HCT116 (cell line): ENCODE results near the gene SLC38A8. TPM values are rescaled to one million over a fixed set of nuclear protein-coding genes. Genes with fewer than 3 reads are reported as not detected.

Experiments
- ATAC-seq: fragments of 200-7000 bp; cut with Tn5 transposase; 2 replicates; pipeline ENCODE4 v1.9.1; 2020; ENCODE audit warnings: mild to moderate bottlenecking, moderate library complexity
- BruUV-seq: library from RNA; stranded (reverse); fragments of 400-500 nt; replicated peaks from 2 replicates; lab custom pipeline; 2021; lab: Mats Ljungman, UMichigan
- CTCF ChIA-PET: fragments of 300-600 bp; sonication (Branson Sonifier 250); formaldehyde crosslinking; loops from one replicate; lab custom pipeline; 2021; ENCODE audit warnings: antibody characterized with exemption; lab: Charles Lee
- POLR2A ChIA-PET: fragments of 300-600, 350-600 bp; sonication (Branson Sonifier 250); formaldehyde crosslinking; loops from one replicate; lab custom pipeline; 2021; ENCODE audit warnings: antibody characterized with exemption; lab: Charles Lee
- RAD21 ChIA-PET, 2 experiments: fragments of 300-600 bp; sonication (Branson Sonifier 250); formaldehyde crosslinking; loops; one replicate each; lab custom pipeline; 2023; ENCODE audit warnings: low total read pairs in 2 of 2; ENCODE audit not compliant: uncharacterized antibody in 2 of 2, unreplicated experiment in 2 of 2, low non-redundant PET in 1 of 2; lab: Charles Lee
- DNase-seq: peaks from one replicate; pipeline ENCODE4 v3.0.0-alpha.2; 2010; ENCODE audit warnings: low read depth, low spot score
- H2AFZ ChIP-seq: fragments of 200-600 bp; shearing (Covaris generic), sonication (generic); 2 replicates; pipeline ENCODE4 v1.6.1; 2017; ENCODE audit warnings: low read depth, mixed run types, mixed read lengths, antibody characterized with exemption, low read length; ENCODE audit not compliant: poor library complexity, severe bottlenecking
- H3K27ac ChIP-seq: 2 replicates; pipeline ENCODE4 v1.5.1; 2012; ENCODE audit warnings: low read depth, low read length
- H3K27me3 ChIP-seq: fragments of 200-600 bp; sonication (generic); 2 replicates; pipeline ENCODE4 v1.6.1; 2016; ENCODE audit warnings: mixed run types, low read length, mixed read lengths; ENCODE audit not compliant: insufficient read depth
- H3K36me3 ChIP-seq, 2 experiments: fragments of 200-500 bp in 1 of 2; fragments of 200-600 bp in 1 of 2; sonication (Bioruptor generic) in 1 of 2; sonication (generic) in 1 of 2; 2 replicates each; pipeline versions ENCODE4 v1.5.1 to v1.6.1; 2014 to 2016; ENCODE audit warnings: low read length in 2 of 2, inconsistent platforms in 1 of 2, mixed read lengths in 1 of 2, mixed run types in 1 of 2; ENCODE audit not compliant: insufficient read depth in 2 of 2, control insufficient read depth in 1 of 2
- H3K4me1 ChIP-seq, 2 experiments: fragments of 200-600 bp in 1 of 2; sonication (generic) in 1 of 2; 2 replicates each; pipeline versions ENCODE4 v1.5.1 to v1.6.1; 2012 to 2017; ENCODE audit warnings: low read length in 2 of 2, inconsistent platforms in 1 of 2, mild to moderate bottlenecking in 1 of 2, mixed read lengths in 1 of 2, mixed run types in 1 of 2, moderate library complexity in 1 of 2; ENCODE audit not compliant: insufficient read depth in 2 of 2, control insufficient read depth in 1 of 2
- H3K4me2 ChIP-seq: fragments of 200-600 bp; sonication (generic); 2 replicates; pipeline ENCODE4 v1.6.1; 2017; ENCODE audit warnings: mixed run types, low read length, mixed read lengths
- H3K4me3 ChIP-seq, 2 experiments: fragments of 200-600 bp in 1 of 2; sonication (generic) in 1 of 2; replicated peaks in 1 of 2; 2 replicates each; pipeline ENCODE4 v1.5.1; 2011 to 2016; ENCODE audit warnings: low read length in 2 of 2, control low read depth in 1 of 2, low read depth in 1 of 2, mild to moderate bottlenecking in 1 of 2, mixed read lengths in 1 of 2, mixed run types in 1 of 2
- H3K79me2 ChIP-seq: fragments of 200-600 bp; sonication (generic); 2 replicates; pipeline ENCODE4 v1.6.1; 2017; ENCODE audit warnings: mild to moderate bottlenecking, mixed run types, low read length, moderate library complexity, mixed read lengths; ENCODE audit not compliant: insufficient read depth
- H3K9ac ChIP-seq: fragments of 200-600 bp; sonication (generic); 2 replicates; pipeline ENCODE4 v1.6.1; 2016; ENCODE audit warnings: low read length, mixed read lengths
- H3K9me2 ChIP-seq: fragments of 200-600 bp; sonication (generic), shearing (Covaris generic); 2 replicates; pipeline ENCODE4 v1.6.1; 2017; ENCODE audit warnings: mixed run types, mild to moderate bottlenecking, moderate library complexity; ENCODE audit not compliant: insufficient read depth
- H3K9me3 ChIP-seq, 2 experiments: fragments of 200-500 bp in 1 of 2; fragments of 200-600 bp in 1 of 2; sonication (Bioruptor generic) in 1 of 2; sonication (generic) in 1 of 2; 2 replicates each; pipeline ENCODE4 v1.6.1; 2014 to 2017; ENCODE audit warnings: low read length in 2 of 2, mixed read lengths in 2 of 2, inconsistent platforms in 1 of 2, low read depth in 1 of 2, mild to moderate bottlenecking in 1 of 2, mixed run types in 1 of 2, moderate library complexity in 1 of 2; ENCODE audit not compliant: control insufficient read depth in 1 of 2, insufficient read depth in 1 of 2
- H4K20me1 ChIP-seq: fragments of 200-600 bp; sonication (generic), shearing (Covaris generic); 2 replicates; pipeline ENCODE4 v1.6.1; 2017; ENCODE audit warnings: mixed run types, mild to moderate bottlenecking, moderate library complexity; ENCODE audit not compliant: insufficient read depth
- ATF3 ChIP-seq: IDR thresholded peaks from 2 replicates; pipeline ENCODE4 v1.6.1; 2012
- CEBPB ChIP-seq: IDR thresholded peaks from 2 replicates; pipeline ENCODE4 v1.6.1; 2012; ENCODE audit warnings: low read depth
- ELF1 ChIP-seq: IDR thresholded peaks from 2 replicates; pipeline ENCODE4 v1.6.1; 2012; ENCODE audit warnings: low read depth, borderline replicate concordance
- EZH2 ChIP-seq: fragments of 200-600 bp; sonication (generic); IDR thresholded peaks from 2 replicates; pipeline ENCODE4 v1.6.1; 2017; ENCODE audit warnings: antibody characterized with exemption, mixed run types
- EZH2phosphoT487 ChIP-seq: fragments of 200-600 bp; IDR thresholded peaks from 2 replicates; pipeline ENCODE4 v1.6.1; 2018; ENCODE audit warnings: antibody characterized with exemption, borderline replicate concordance
- JUND ChIP-seq: IDR thresholded peaks from 2 replicates; pipeline ENCODE4 v1.6.1; 2012
- MAX ChIP-seq: IDR thresholded peaks from 2 replicates; pipeline ENCODE4 v1.6.1; 2012
- POLR2A ChIP-seq: IDR thresholded peaks from 2 replicates; pipeline ENCODE4 v1.7.0; 2011; ENCODE audit warnings: borderline replicate concordance; ENCODE audit not compliant: insufficient read depth, insufficient read length; ENCODE audit errors: extremely low read depth
- RAD21 ChIP-seq: IDR thresholded peaks from 2 replicates; pipeline ENCODE4 v1.6.1; 2012; ENCODE audit warnings: low read depth, mild to moderate bottlenecking
- REST ChIP-seq: IDR thresholded peaks from 2 replicates; pipeline ENCODE4 v1.6.1; 2012; ENCODE audit warnings: low read depth
- SIN3A ChIP-seq: IDR thresholded peaks from 2 replicates; pipeline ENCODE4 v1.6.1; 2012; ENCODE audit warnings: low read depth
- SP1 ChIP-seq: IDR thresholded peaks from 2 replicates; pipeline ENCODE4 v1.6.1; 2012; ENCODE audit warnings: low read depth
- SRF ChIP-seq: IDR thresholded peaks from 2 replicates; pipeline ENCODE4 v1.6.1; 2012; ENCODE audit warnings: low read depth
- YY1 ChIP-seq: IDR thresholded peaks from 2 replicates; pipeline ENCODE4 v1.6.1; 2011; ENCODE audit warnings: low read length, low read depth, moderate library complexity, mild to moderate bottlenecking; ENCODE audit not compliant: insufficient replicate concordance; ENCODE audit errors: extremely low read depth
- ZFX ChIP-seq: fragments of 450-650 bp; IDR thresholded peaks from 2 replicates; pipeline ENCODE4 v1.6.1; 2017
- ZNF274 ChIP-seq: fragments of 200-500 bp; sonication (Bioruptor generic); IDR thresholded peaks from 2 replicates; pipeline ENCODE4 v1.6.1; 2014; ENCODE audit warnings: mild to moderate bottlenecking, low read depth, low read length, inconsistent platforms
- intact Hi-C: fragments of 100-400 bp; cut with micrococcal nuclease; formaldehyde crosslinking; loops from 2 replicates; pipeline ENCODE4 v1.10.0; 2022
- total RNA-seq: library from RNA; stranded (reverse); gene quantifications from one replicate; pipeline ENCODE4 v1.2.1, GENCODE V29; 2021; ENCODE audit not compliant: unreplicated experiment
- TF ChIP-seq, protein P1 (sequence below), 3 experiments: fragments of 200-600 bp in 1 of 3; sonication (generic) in 1 of 3; IDR thresholded peaks in 2 of 3; conservative IDR thresholded peaks in 1 of 3; 2 replicates each; pipeline ENCODE4 v1.5.1; 2012 to 2017; ENCODE audit warnings: low read depth in 2 of 3, low read length in 2 of 3, antibody characterized with exemption in 1 of 3, borderline replicate concordance in 1 of 3, control low read depth in 1 of 3, mild to moderate bottlenecking in 1 of 3, mixed read lengths in 1 of 3, mixed run types in 1 of 3, moderate library complexity in 1 of 3; ENCODE audit not compliant: insufficient read depth in 1 of 3
- TF ChIP-seq, protein P2 (sequence below): IDR thresholded peaks from 2 replicates; pipeline ENCODE4 v1.6.1; 2011; ENCODE audit warnings: mild to moderate bottlenecking, low read length, moderate library complexity; ENCODE audit not compliant: insufficient replicate concordance; ENCODE audit errors: extremely low read depth

Gene SLC38A8
- total RNA-seq, 1 experiment from 2014 or later, result not detected

- ChIA-PET POLR2A (no interaction called here), CTCF (interaction anchor here (0.7 to 1.6 kb wide), 5 partner anchors 16 to 92 kb away, joined by 3 to 8 read pairs (median 4); partner anchors contain the start of gene OSGIN1), RAD21 (no interaction called here)
- H3K9ac ChIP-seq, result no peak overlapping the region
- no peaks in the 10 kb centered on the region for H3K79me2 ChIP-seq
- no peaks in the 10 kb centered on the region for H3K36me3 ChIP-seq
- no peak overlapping the region for H2AFZ ChIP-seq
- H4K20me1 ChIP-seq, result no peaks in the 10 kb centered on the region
- H3K27me3 ChIP-seq, result no peaks in the 10 kb centered on the region; the same call in 1 of the 2 replicates
- peaks cover 2 to 5% of the 10 kb centered on the region in 2 experiments; a peak in 1 of 4 replicates for H3K4me1 ChIP-seq
- no peaks in the 10 kb centered on the region for H3K9me3 ChIP-seq
- BruUV-seq, result no TSS peak
- H3K9me2 ChIP-seq, result no peaks in the 10 kb centered on the region
- intact Hi-C loops, result loop anchor here (2.0 kb wide), 1 partner anchor 89 kb away; no protein-coding TSS in a partner anchor
- H3K4me3 ChIP-seq, result no peak overlapping the region
- TF ChIP-seq CEBPB (no peak), REST (no peak), SIN3A (no peak), SRF (no peak), YY1 (no peak), POLR2A (no peak), ZFX (no peak), EZH2 (no peak), SP1 (no peak), JUND (no peak), MAX (no peak), ATF3 (no peak), ELF1 (no peak), RAD21 (no peak), ZNF274 (no peak), EZH2phosphoT487 (no peak)
- TF ChIP-seq, protein P1, sequence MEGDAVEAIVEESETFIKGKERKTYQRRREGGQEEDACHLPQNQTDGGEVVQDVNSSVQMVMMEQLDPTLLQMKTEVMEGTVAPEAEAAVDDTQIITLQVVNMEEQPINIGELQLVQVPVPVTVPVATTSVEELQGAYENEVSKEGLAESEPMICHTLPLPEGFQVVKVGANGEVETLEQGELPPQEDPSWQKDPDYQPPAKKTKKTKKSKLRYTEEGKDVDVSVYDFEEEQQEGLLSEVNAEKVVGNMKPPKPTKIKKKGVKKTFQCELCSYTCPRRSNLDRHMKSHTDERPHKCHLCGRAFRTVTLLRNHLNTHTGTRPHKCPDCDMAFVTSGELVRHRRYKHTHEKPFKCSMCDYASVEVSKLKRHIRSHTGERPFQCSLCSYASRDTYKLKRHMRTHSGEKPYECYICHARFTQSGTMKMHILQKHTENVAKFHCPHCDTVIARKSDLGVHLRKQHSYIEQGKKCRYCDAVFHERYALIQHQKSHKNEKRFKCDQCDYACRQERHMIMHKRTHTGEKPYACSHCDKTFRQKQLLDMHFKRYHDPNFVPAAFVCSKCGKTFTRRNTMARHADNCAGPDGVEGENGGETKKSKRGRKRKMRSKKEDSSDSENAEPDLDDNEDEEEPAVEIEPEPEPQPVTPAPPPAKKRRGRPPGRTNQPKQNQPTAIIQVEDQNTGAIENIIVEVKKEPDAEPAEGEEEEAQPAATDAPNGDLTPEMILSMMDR (IDR thresholded peaks at IDR 0.05 in 2 of 3, conservative IDR thresholded peaks at IDR 0.05 in 1 of 3; ENCODE audit: borderline replicate concordance in 1 of 3, insufficient read depth in 1 of 3, low read depth in 2 of 3, low read length in 2 of 3), result no peak
- TF ChIP-seq, protein P2, sequence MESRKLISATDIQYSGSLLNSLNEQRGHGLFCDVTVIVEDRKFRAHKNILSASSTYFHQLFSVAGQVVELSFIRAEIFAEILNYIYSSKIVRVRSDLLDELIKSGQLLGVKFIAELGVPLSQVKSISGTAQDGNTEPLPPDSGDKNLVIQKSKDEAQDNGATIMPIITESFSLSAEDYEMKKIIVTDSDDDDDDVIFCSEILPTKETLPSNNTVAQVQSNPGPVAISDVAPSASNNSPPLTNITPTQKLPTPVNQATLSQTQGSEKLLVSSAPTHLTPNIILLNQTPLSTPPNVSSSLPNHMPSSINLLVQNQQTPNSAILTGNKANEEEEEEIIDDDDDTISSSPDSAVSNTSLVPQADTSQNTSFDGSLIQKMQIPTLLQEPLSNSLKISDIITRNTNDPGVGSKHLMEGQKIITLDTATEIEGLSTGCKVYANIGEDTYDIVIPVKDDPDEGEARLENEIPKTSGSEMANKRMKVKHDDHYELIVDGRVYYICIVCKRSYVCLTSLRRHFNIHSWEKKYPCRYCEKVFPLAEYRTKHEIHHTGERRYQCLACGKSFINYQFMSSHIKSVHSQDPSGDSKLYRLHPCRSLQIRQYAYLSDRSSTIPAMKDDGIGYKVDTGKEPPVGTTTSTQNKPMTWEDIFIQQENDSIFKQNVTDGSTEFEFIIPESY, result no peak
- DNase-seq (no peak), ATAC-seq (no peak)
- no peak overlapping the region for H3K4me2 ChIP-seq
- H3K27ac ChIP-seq, result no peak overlapping the region
Observed at GRCh38 chr16:84045818-84046470, 3.3 kb upstream of the SLC38A8 start.
